Ishikawa (cell line): Measurements from ENCODE around the gene NETO2.

Experiments
- CEBPB ChIP-seq: IDR thresholded peaks from 2 replicates; pipeline ENCODE4 v1.6.1; 2012
- CREB1 ChIP-seq: IDR thresholded peaks from 2 replicates; pipeline ENCODE4 v1.6.1; 2012; ENCODE audit warnings: low read depth
- EGR1 ChIP-seq: IDR thresholded peaks from 2 replicates; pipeline ENCODE4 v1.6.1; 2012
- EP300 ChIP-seq: IDR thresholded peaks from 2 replicates; pipeline ENCODE4 v1.6.1; 2012; ENCODE audit warnings: borderline replicate concordance
- FOXM1 ChIP-seq: IDR thresholded peaks from 2 replicates; pipeline ENCODE4 v1.6.1; 2012; ENCODE audit warnings: low read depth, borderline replicate concordance
- MAX ChIP-seq: IDR thresholded peaks from 2 replicates; pipeline ENCODE4 v1.6.1; 2012
- NFIC ChIP-seq: IDR thresholded peaks from 2 replicates; pipeline ENCODE4 v1.6.1; 2012
- RAD21 ChIP-seq: IDR thresholded peaks from 2 replicates; pipeline ENCODE4 v1.6.1; 2012; ENCODE audit warnings: low read depth
- REST ChIP-seq: IDR thresholded peaks from 2 replicates; pipeline ENCODE4 v1.6.1; 2012; ENCODE audit warnings: low read depth, mild to moderate bottlenecking
- TAF1 ChIP-seq: IDR thresholded peaks from 2 replicates; pipeline ENCODE4 v1.6.1; 2012; ENCODE audit warnings: low read depth, mild to moderate bottlenecking
- TCF12 ChIP-seq: IDR thresholded peaks from 2 replicates; pipeline ENCODE4 v1.6.1; 2012; ENCODE audit warnings: low read depth
- TEAD4 ChIP-seq: IDR thresholded peaks from 2 replicates; pipeline ENCODE4 v1.6.1; 2012
- USF1 ChIP-seq: IDR thresholded peaks from 2 replicates; pipeline ENCODE4 v1.6.1; 2012
- YY1 ChIP-seq: IDR thresholded peaks from 2 replicates; pipeline ENCODE4 v1.6.1; 2012; ENCODE audit warnings: low read depth

- TF ChIP-seq EP300 = no peak
- TF ChIP-seq REST = no peak
- no peak for TF ChIP-seq TEAD4
- TF ChIP-seq TCF12 = no peak
- TF ChIP-seq RAD21 = no peak
- TF ChIP-seq FOXM1 = no peak
- no peak for TF ChIP-seq MAX
- no peak for TF ChIP-seq YY1
- no peak for TF ChIP-seq TAF1
- no peak for TF ChIP-seq EGR1
- TF ChIP-seq CREB1 = no peak
- TF ChIP-seq CEBPB = no peak
- TF ChIP-seq USF1 = no peak
- no peak for TF ChIP-seq NFIC
Measured at GRCh38 chr16:47035436-47035835, 108.3 kb downstream of the NETO2 start.
